HG03135 (cell line): ENCODE data around the gene PAX7.
"Not testable (repeated sequence)": the region's sequence is repeated elsewhere in the genome, so short reads cannot be mapped to it uniquely, and the experiment has no call there.

Experiments used
- ATAC-seq: cut with Tn5 transposase; IDR thresholded peaks from one replicate; pipeline ENCODE4 v1.9.1; 2021; ENCODE audit warnings: mild to moderate bottlenecking, moderate library complexity; ENCODE audit not compliant: unreplicated experiment

The PAX7 gene

GRCh38 chr1:18748435-18748834 is 117.8 kb downstream of the PAX7 start:
- ATAC-seq: no peak

GRCh38 chr1:18749569-18749968 is 118.9 kb downstream of the PAX7 start:
- ATAC-seq: no peak

GRCh38 chr1:18750600-18750999 is 120.0 kb downstream of the PAX7 start:
- no peak for ATAC-seq

GRCh38 chr1:18751425-18751824 is 120.8 kb downstream of the PAX7 start:
- no peak for ATAC-seq

GRCh38 chr1:18752409-18752808 is 121.8 kb downstream of the PAX7 start:
- ATAC-seq: no peak

GRCh38 chr1:18760156-18760555 is 129.5 kb downstream of the PAX7 start:
- no peak for ATAC-seq

- no peak for ATAC-seq
These were observed 131.5 kb downstream of the PAX7 start for GRCh38 chr1:18761948-18762840.

GRCh38 chr1:18764362-18764761 is 133.7 kb downstream of the PAX7 start:
- ATAC-seq: no peak

GRCh38 chr1:18765725-18766124 is 135.1 kb downstream of the PAX7 start:
- no peak for ATAC-seq

- ATAC-seq: no peak
These were observed 135.7 kb downstream of the PAX7 start for GRCh38 chr1:18766328-18766727.

- not testable (repeated sequence) for ATAC-seq
These were observed 136.9 kb downstream of the PAX7 start for GRCh38 chr1:18767576-18767975.

- ATAC-seq: no peak
These were observed 137.4 kb downstream of the PAX7 start for GRCh38 chr1:18768086-18768485.

- no peak for ATAC-seq
These were observed 138.5 kb downstream of the PAX7 start for GRCh38 chr1:18769140-18769539.

- ATAC-seq: no peak
These were observed 140.2 kb downstream of the PAX7 start for GRCh38 chr1:18770799-18771198.

GRCh38 chr1:18773753-18774152 is 143.1 kb downstream of the PAX7 start:
- no peak for ATAC-seq

- no peak for ATAC-seq
These were observed 144.7 kb downstream of the PAX7 start for GRCh38 chr1:18775341-18775740.

GRCh38 chr1:18776777-18777176 is 146.1 kb downstream of the PAX7 start:
- ATAC-seq: no peak

- ATAC-seq: no peak
These were observed 147.8 kb downstream of the PAX7 start for GRCh38 chr1:18778437-18778836.

- no peak for ATAC-seq
These were observed 150.4 kb downstream of the PAX7 start for GRCh38 chr1:18781031-18781430.

GRCh38 chr1:18783705-18784481 is 153.2 kb downstream of the PAX7 start:
- ATAC-seq: no peak

GRCh38 chr1:18784482-18784831 is 153.8 kb downstream of the PAX7 start:
- no peak for ATAC-seq

- no peak for ATAC-seq
These were observed 155.5 kb downstream of the PAX7 start for GRCh38 chr1:18786149-18786548.
